ENCODE results near the gene DHFR.
"Not testable (repeated sequence)": the region's sequence is repeated elsewhere in the genome, so short reads cannot be mapped to it uniquely, and the experiment has no call there.

The DHFR gene

DNA sequence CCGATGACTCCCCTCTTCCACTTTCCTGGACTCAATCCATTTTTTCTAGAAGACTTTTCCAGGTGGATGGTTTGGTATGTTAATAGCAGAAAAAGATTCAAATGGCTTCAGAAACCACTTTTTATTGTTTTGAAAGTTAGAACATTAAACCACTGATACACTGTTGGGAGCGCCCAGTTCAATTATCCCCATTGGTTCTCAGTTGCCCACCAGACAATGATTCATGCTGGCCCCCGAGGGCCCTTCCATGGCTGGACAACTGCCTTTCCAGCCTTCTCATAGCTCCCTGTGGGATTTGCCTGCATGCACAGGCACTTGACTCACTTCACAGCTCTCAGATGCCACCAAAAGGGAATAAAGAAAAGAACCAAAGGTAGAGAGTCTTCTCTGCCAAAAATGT, 63.4 kb downstream of the DHFR start:
- no peak for DNase-seq

- DNase-seq = no peak
Measured at GRCh38 chr5:80590766-80591165, 64.0 kb downstream of the DHFR start.

DNA sequence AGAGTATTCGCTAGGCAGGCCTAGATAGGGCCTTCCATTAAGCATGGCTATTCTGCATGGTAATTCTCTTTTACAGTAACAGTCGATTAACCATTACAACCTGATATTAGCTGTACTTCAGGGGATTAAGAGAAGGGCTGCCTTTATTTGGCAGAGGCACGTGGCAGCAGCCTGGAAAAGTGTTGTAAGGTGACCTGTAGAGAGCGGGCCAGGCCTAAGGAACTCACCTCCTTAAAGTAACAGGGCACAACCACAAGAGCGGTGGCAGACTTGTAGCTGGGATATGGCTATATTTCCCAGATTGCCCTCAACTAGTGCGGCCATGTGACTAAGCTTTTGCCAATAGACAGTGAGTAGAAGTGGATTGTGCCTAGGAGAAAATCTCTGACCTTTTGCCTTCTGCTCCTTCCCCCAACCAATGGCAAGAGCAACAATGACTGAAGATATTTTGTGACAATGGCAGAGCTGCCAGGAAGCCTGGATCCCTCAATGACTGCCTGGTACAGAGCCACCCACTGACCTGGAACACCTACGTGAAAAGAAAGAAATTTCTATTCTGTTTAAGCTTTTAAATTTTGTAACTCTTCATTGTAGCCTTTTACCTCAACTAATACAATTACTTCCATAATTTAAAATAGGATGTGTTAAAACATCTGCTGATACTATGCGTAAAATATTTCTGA, 65.8 kb downstream of the DHFR start:
- no peak for DNase-seq

DNA sequence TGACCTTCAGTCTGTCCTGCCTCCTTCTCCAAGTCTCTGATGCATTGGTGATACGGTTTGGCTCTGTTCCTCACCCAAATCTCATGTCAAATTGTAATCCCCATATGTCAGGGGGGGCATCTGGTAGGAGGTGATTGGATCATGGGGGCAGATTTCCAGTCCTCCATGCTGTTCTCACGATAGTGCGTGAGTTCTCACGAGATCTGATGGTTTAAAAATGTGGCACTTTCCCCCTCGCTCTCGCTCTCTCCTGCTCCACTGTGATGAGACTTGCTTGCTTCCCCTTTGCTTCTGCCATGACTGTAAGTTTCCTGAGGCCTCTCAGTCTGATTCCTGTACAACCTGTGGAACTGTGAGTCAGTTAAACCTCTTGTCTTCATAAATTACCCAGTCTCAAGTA, 70.0 kb downstream of the DHFR start:
- DNase-seq = no peak

DNA sequence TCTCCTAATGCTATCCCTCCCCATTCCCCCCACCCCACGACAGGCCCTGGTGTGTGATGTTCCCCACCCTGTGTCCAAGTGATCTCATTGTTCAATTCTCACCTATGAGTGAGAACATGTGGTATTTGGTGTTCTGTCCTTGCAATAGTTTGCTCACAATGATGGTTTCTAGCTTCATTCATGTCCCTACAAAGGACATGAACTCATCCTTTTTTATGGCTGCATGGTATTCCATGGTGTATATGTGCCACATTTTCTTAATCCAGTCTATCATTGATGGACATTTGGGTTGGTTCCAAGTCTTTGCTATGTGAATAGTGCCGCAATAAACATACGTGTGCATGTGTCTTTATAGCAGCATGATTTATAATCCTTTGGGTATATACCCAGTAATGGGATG, 74.5 kb downstream of the DHFR start:
- DNase-seq = not testable (repeated sequence)

- no peak for DNase-seq
Measured at GRCh38 chr5:80579050-80579449, 75.7 kb downstream of the DHFR start.

DNA sequence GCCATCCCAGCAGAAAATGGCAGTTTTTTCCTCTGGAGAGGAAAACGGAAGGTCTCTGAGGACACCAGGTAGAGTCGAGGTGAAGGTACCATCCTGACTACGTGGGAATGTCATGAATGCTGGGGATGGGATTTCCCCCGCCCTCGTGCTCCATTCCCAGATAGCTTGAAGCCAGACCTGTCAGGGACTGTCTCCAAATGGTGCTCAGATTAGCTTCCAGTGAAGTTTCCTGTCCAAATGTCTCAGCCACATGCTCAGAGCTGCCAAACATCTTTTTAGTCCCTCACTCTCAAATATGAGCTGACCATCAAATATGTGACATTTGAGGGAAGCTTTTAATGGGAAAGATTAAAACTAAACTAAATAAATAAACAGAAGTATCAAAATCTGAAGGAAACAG, 77.1 kb downstream of the DHFR start:
- DNase-seq = no peak

GRCh38 chr5:80576383-80576782, 78.4 kb downstream of the DHFR start:
- no peak for DNase-seq

Measured in activated CD4-positive, alpha-beta T cell treated with anti-CD3 and anti-CD28 coated beads for 1 hour (primary cell).